GM12865 (cell line): ENCODE measurements around the gene MTHFD1L.

Experiments used
- DNase-seq: peaks from one replicate; pipeline ENCODE4 v3.0.0; 2010; ENCODE audit warnings: low read depth
- H3K4me3 ChIP-seq: 2 replicates; pipeline ENCODE4 v1.5.1; 2011; ENCODE audit warnings: mild to moderate bottlenecking, low read depth, low read length, control low read depth
- CTCF ChIP-seq: IDR thresholded peaks from 2 replicates; pipeline ENCODE4 v1.5.1; 2011; ENCODE audit warnings: low read length, control low read depth, low read depth, inconsistent platforms; ENCODE audit not compliant: insufficient read depth; ENCODE audit errors: missing control alignments

The MTHFD1L gene

GRCh38 chr6:150891888-150892485 lies 26.5 kb downstream of the MTHFD1L start:
- peak; percentile 79 for DNase-seq
- no peak overlapping the region for H3K4me3 ChIP-seq
- TF ChIP-seq CTCF = peak; percentile 84

- DNase-seq = no peak
- TF ChIP-seq CTCF = no peak
- no peak overlapping the region for H3K4me3 ChIP-seq
Observed at GRCh38 chr6:150894191-150894744, 28.8 kb downstream of the MTHFD1L start.

DNA sequence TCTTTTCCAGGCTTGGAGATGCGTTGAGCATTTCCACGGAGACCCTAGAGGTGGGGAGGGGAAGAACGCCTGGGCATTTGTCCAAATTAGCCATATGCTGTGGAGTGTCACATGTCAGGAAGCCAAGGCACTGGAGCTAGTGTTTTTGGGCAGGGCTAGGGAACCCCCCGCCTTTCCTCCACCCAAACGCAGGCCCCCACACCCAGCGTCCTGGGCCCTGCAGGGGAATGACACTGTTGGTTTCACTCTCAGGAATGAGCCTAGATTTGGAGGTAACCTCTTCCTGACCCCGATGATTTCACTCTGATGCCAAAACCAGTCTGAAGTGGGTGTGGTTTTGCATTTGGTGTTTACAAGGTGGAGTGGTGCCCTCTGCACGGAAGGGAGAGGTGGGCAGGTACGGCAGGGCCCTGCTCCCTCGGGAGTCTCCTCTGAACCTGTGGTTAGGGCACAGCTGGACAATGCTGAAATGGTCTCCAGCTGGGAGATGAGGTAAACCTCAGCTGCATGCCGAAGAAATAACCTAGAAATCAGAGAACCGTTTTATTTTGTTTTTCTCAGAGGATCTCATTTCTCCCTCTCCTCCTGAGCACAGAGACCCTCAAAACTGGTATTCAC lies 29.5 kb downstream of the MTHFD1L start:
- H3K4me3 ChIP-seq = no peak overlapping the region
- TF ChIP-seq CTCF = no peak
- DNase-seq = peak; percentile 87

- H3K4me3 ChIP-seq = no peak overlapping the region
- no peak for DNase-seq
- TF ChIP-seq CTCF = no peak
Observed at GRCh38 chr6:150895928-150896632, 30.6 kb downstream of the MTHFD1L start.

- DNase-seq = peak; percentile 79
- no peak overlapping the region for H3K4me3 ChIP-seq
- TF ChIP-seq CTCF = no peak
Observed at GRCh38 chr6:150897400-150897943, 32.0 kb downstream of the MTHFD1L start.

- H3K4me3 ChIP-seq = no peak overlapping the region
- TF ChIP-seq CTCF = no peak
- DNase-seq = peak; percentile 74
Observed at GRCh38 chr6:150898399-150899170, 33.1 kb downstream of the MTHFD1L start.
